DND-41 (cell line): ENCODE results near the gene PRELID2.

Experiments
- ATAC-seq: fragments of 200-7000 bp; cut with Tn5 transposase; 3 replicates; pipeline ENCODE4 v1.9.1; 2021; ENCODE audit warnings: low read depth; ENCODE audit not compliant: insufficient read depth
- DNase-seq: peaks from one replicate; pipeline ENCODE4 v3.0.0-alpha.2; 2020
- H2AFZ ChIP-seq: 2 replicates; pipeline ENCODE4 v1.6.0; 2012; ENCODE audit warnings: low read depth, low read length
- H3K27ac ChIP-seq: 2 replicates; pipeline ENCODE4 v1.5.1; 2012; ENCODE audit warnings: low read length, inconsistent platforms
- H3K27me3 ChIP-seq: fragments of 200-600 bp; sonication (generic); 2 replicates; pipeline ENCODE4 v1.6.0; 2012; ENCODE audit warnings: low read length, mild to moderate bottlenecking, inconsistent platforms; ENCODE audit not compliant: insufficient read depth, poor library complexity
- H3K36me3 ChIP-seq: 2 replicates; pipeline ENCODE4 v1.5.1; 2012; ENCODE audit warnings: low read length, inconsistent platforms; ENCODE audit not compliant: insufficient read depth
- H3K4me1 ChIP-seq: 2 replicates; pipeline ENCODE4 v1.5.1; 2012; ENCODE audit warnings: mild to moderate bottlenecking, low read length; ENCODE audit not compliant: insufficient read depth
- H3K4me2 ChIP-seq: 2 replicates; pipeline ENCODE4 v1.6.0; 2012; ENCODE audit warnings: mild to moderate bottlenecking, moderate library complexity, low read length, inconsistent platforms; ENCODE audit not compliant: insufficient read depth
- H3K4me3 ChIP-seq, 2 experiments: fragments of 200-600 bp in 1 of 2; shearing (Covaris generic) in 1 of 2; 2 replicates each; pipeline ENCODE4 v1.5.1; 2012 to 2016; ENCODE audit warnings: inconsistent platforms in 2 of 2, low read length in 2 of 2, mild to moderate bottlenecking in 2 of 2, low read depth in 1 of 2, moderate library complexity in 1 of 2
- H3K79me2 ChIP-seq: 2 replicates; pipeline ENCODE4 v1.6.0; 2012; ENCODE audit warnings: low read length, inconsistent platforms; ENCODE audit not compliant: insufficient read depth
- H3K9ac ChIP-seq: 2 replicates; pipeline ENCODE4 v1.6.0; 2012; ENCODE audit warnings: low read depth, mild to moderate bottlenecking, inconsistent platforms, low read length, moderate library complexity
- H3K9me3 ChIP-seq: 2 replicates; pipeline ENCODE4 v1.5.1; 2012; ENCODE audit warnings: low read length, moderate library complexity, mild to moderate bottlenecking, inconsistent platforms; ENCODE audit not compliant: insufficient read depth, severe bottlenecking
- H4K20me1 ChIP-seq: 2 replicates; pipeline ENCODE4 v1.6.0; 2012; ENCODE audit warnings: low read length; ENCODE audit not compliant: insufficient read depth
- CTCF ChIP-seq: IDR thresholded peaks from 2 replicates; pipeline ENCODE4 v1.5.1; 2012; ENCODE audit warnings: borderline replicate concordance, low read length, moderate library complexity, mild to moderate bottlenecking; ENCODE audit not compliant: poor library complexity, severe bottlenecking; ENCODE audit errors: extremely low read depth
- EZH2 ChIP-seq: IDR thresholded peaks from 3 replicates; pipeline ENCODE4 v1.6.1; 2012; ENCODE audit warnings: borderline replicate concordance, low read depth, mild to moderate bottlenecking, moderate library complexity, low read length, inconsistent platforms; ENCODE audit not compliant: severe bottlenecking

Gene PRELID2

GRCh38 chr5:145863003-145863402 lies 27.9 kb upstream of the PRELID2 start:
- H3K9ac ChIP-seq: no peak overlapping the region
- H3K79me2 ChIP-seq: no peaks in the 10 kb centered on the region
- DNase-seq (no peak), ATAC-seq (no peak)
- no peaks in the 10 kb centered on the region for H3K36me3 ChIP-seq
- no peak overlapping the region for H3K4me3 ChIP-seq
- H3K27me3 ChIP-seq: peaks cover 21% of the 10 kb centered on the region
- no peaks in the 10 kb centered on the region for H3K4me1 ChIP-seq
- no peak overlapping the region for H2AFZ ChIP-seq
- TF ChIP-seq EZH2 (no peak), CTCF (no peak)
- no peaks in the 10 kb centered on the region for H3K9me3 ChIP-seq
- no peaks in the 10 kb centered on the region for H4K20me1 ChIP-seq
- H3K4me2 ChIP-seq: no peak overlapping the region
- no peak overlapping the region for H3K27ac ChIP-seq

GRCh38 chr5:145859897-145860296 lies 24.8 kb upstream of the PRELID2 start:
- no peak for DNase-seq

GRCh38 chr5:145859453-145859852 lies 24.3 kb upstream of the PRELID2 start:
- no peak for TF ChIP-seq CTCF
- TF ChIP-seq EZH2: no peak
- H3K79me2 ChIP-seq: no peaks in the 10 kb centered on the region
- H3K9ac ChIP-seq: no peak overlapping the region
- H3K4me2 ChIP-seq: no peak overlapping the region
- H3K4me1 ChIP-seq: no peaks in the 10 kb centered on the region
- no peak overlapping the region for H3K27ac ChIP-seq
- no peak for ATAC-seq
- no peak overlapping the region for H3K4me3 ChIP-seq
- no peaks in the 10 kb centered on the region for H3K9me3 ChIP-seq
- DNase-seq: no peak
- H2AFZ ChIP-seq: no peak overlapping the region
- H3K27me3 ChIP-seq: peaks cover 15% of the 10 kb centered on the region
- no peaks in the 10 kb centered on the region for H4K20me1 ChIP-seq
- no peaks in the 10 kb centered on the region for H3K36me3 ChIP-seq

More at GRCh38 chr5:145859897-145860296, 24.8 kb upstream of the PRELID2 start:
- Histone ChIP-seq H3K36me3 (no peaks in the 10 kb centered on the region), H3K9me3 (no peaks in the 10 kb centered on the region), H3K27me3 (peaks cover 15% of the 10 kb centered on the region), H3K4me2 (no peak overlapping the region), H3K79me2 (no peaks in the 10 kb centered on the region), H3K9ac (no peak overlapping the region), H2AFZ (no peak overlapping the region), H3K27ac (no peak overlapping the region), H3K4me3 (no peak overlapping the region), H4K20me1 (no peaks in the 10 kb centered on the region), H3K4me1 (no peaks in the 10 kb centered on the region)
- ATAC-seq: no peak
- TF ChIP-seq EZH2: no peak
- TF ChIP-seq CTCF: no peak

- H2AFZ ChIP-seq: no peak overlapping the region
These were observed 23.8 kb upstream of the PRELID2 start for GRCh38 chr5:145858959-145859358.

More at GRCh38 chr5:145858959-145859358, 23.8 kb upstream of the PRELID2 start:
- H3K4me3 ChIP-seq: no peak overlapping the region
- ATAC-seq (no peak), DNase-seq (no peak)
- no peaks in the 10 kb centered on the region for H3K79me2 ChIP-seq
- peaks cover 15% of the 10 kb centered on the region for H3K27me3 ChIP-seq
- no peak overlapping the region for H3K9ac ChIP-seq
- H3K27ac ChIP-seq: no peak overlapping the region
- H3K9me3 ChIP-seq: no peaks in the 10 kb centered on the region
- H4K20me1 ChIP-seq: no peaks in the 10 kb centered on the region
- no peaks in the 10 kb centered on the region for H3K36me3 ChIP-seq
- H3K4me1 ChIP-seq: no peaks in the 10 kb centered on the region
- TF ChIP-seq CTCF: no peak
- no peak for TF ChIP-seq EZH2
- no peak overlapping the region for H3K4me2 ChIP-seq
